GM03348 (cell line): ENCODE results near the gene PPP6R2.
"Not testable (repeated sequence)": the region's sequence is repeated elsewhere in the genome, so short reads cannot be mapped to it uniquely, and the experiment has no call there.

Experiments used
- DNase-seq: peaks from one replicate; pipeline ENCODE4 v3.0.0; 2012; ENCODE audit warnings: low spot score

Gene PPP6R2

DNA sequence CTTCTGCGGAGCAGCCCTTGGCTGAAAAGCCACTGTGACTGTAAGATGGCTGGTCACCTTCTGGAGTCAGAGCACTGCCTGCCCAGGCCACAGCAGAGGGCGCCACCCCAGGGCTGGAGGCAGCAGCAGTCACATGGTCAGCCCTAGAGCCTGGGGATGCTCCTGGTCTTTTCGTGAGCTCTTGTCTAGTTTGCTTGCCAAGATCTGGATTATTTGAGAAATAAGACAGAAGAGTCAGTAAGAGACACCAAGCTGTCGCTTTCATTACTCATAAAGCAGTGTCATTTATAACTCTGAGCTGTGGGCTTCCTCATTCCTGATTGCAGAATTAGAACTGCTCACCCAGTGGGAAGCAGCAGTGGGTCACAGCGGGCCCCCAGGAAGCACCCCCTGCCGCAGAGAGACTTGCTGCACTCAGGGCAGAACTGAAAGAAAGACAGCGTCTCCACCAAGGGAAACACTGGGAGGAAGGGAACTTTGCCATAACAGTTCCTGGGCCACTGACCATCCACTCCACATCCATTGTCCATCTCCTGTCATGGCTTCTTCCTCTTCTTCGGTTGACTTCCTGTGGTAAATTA, 56.7 kb downstream of the PPP6R2 start:
- peak; percentile 59 for DNase-seq

DNA sequence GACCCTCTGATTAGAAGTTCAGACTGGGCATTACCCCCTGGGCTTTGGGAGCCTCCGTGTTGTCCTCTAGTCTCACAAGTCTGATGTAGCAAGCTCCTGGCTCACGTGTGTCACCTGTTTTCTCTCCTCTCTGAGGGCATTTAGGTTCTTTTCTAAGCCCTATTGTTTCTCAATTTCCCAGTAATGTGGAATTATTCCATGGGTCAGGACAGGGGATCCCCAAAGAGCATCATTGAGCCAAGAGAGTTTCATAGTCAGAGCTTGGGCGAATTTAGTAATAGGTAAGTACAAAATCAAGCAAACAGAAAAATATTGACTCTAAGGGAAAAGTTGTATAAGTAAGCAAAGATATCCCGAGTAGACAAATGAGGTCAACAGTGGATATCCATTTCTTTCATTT, 57.3 kb downstream of the PPP6R2 start:
- no peak for DNase-seq

GRCh38 chr22:50400931-50401330, 57.8 kb downstream of the PPP6R2 start:
- no peak for DNase-seq

- DNase-seq, result no peak
Observed at GRCh38 chr22:50401907-50402306, 58.8 kb downstream of the PPP6R2 start.

DNA sequence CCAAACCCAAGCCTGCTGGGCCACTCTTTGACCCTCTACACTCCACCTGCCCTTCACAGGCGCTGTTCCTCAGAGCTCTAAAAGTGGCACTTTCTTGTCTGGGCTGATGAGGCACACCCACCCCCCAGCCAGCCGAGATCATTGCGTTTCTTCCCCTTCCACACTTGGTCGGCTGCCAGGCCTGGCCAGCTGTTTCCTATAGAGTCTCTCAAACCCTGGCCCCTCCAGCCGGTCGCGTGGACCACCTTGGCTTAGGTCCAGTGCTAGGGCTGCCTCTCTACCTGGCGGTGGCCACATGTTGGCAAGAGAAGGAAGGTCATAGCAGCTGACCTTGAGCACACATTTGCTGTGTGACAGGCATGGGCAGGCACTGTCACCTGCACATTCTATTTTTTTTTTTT, 60.6 kb downstream of the PPP6R2 start:
- no peak for DNase-seq

GRCh38 chr22:50406416-50407170, 63.5 kb downstream of the PPP6R2 start:
- no peak for DNase-seq

DNA sequence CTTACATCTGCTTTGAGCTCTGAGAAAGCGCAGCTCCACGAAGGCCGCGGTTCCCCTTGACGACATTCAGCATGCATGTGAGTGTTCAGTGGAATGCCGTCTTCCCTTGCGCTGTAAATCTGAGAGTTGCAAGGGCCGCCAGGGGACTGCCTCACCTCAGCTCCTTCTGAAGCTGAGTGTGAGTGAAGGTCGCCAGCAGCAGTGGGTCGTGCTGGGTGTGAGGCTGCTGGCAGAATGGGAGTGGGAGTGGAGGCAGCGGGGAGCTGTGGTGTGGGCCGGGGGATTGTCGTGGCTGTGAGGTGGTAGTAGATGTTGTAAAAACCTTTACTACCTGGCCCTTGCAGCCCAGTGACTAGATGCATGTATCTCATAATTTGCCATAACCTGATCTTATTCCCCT, 65.2 kb downstream of the PPP6R2 start:
- DNase-seq, result no peak

GRCh38 chr22:50408954-50409353, 65.8 kb downstream of the PPP6R2 start:
- DNase-seq, result not testable (repeated sequence)

DNA sequence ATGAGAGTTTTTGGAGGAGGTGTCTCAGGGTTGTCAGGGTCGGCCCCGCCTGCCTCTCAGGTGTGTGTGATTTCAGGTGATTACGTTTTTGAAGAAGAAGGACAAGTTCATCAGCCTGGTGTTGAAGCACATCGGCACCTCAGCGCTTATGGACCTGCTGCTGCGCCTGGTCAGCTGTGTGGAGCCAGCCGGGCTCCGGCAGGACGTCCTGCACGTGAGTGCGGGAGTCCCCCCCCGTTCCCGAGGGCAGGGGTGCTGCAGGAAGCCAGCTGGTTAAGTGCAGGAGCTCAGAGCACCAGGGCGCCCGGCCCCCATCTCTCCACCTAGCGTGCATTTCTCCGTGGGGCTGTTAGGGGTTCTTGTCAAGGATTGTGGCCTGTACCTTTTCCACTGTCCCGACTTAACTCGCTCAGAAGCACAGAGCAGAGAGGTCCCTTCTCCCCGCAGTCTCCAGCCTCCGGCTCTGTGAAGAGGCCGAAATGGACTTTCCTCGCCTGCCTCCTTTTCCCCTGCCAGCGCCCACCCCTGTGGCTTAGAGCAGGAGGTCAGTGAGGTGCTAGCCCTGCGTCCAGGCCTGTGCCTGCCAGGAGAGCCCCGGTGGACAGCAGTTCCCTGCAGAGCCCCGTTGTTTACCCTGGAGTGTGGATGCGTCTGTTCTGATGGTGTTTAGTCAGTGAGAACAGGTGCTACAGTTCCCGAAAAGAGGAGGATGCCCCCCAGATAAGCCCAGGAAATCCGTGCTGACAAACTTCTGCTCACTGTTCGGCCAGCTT, 71.5 kb downstream of the PPP6R2 start:
- no peak for DNase-seq

GRCh38 chr22:50415426-50415825, 72.3 kb downstream of the PPP6R2 start:
- DNase-seq, result no peak

GRCh38 chr22:50416996-50417395, 73.9 kb downstream of the PPP6R2 start:
- no peak for DNase-seq

GRCh38 chr22:50417411-50418210, 74.5 kb downstream of the PPP6R2 start:
- no peak for DNase-seq

DNA sequence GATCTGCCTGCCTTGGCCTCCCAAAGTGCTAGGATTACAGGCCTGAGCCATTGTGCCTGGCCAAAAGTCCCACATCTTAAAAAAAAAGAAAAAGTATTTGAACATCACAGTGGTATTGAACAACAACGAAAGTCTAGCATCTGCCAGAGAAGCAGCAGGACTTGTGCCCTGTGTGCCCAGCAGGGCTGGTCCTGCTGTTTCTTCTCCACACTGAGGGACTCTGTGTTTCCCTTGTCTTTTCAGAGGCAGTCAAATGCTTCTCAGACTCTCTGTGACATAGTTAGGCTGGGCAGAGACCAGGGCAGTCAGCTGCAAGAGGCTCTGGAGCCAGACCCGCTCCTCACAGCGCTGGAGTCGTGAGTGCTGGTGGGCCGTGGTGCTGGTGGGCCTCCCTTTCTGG, 75.5 kb downstream of the PPP6R2 start:
- DNase-seq, result no peak

- DNase-seq, result no peak
Observed at GRCh38 chr22:50419116-50419515, 76.0 kb downstream of the PPP6R2 start.

- no peak for DNase-seq
Observed at GRCh38 chr22:50420015-50420414, 76.9 kb downstream of the PPP6R2 start.

GRCh38 chr22:50420581-50420980, 77.5 kb downstream of the PPP6R2 start:
- DNase-seq, result no peak

- no peak for DNase-seq
Observed at GRCh38 chr22:50422046-50422445, 78.9 kb downstream of the PPP6R2 start.

DNA sequence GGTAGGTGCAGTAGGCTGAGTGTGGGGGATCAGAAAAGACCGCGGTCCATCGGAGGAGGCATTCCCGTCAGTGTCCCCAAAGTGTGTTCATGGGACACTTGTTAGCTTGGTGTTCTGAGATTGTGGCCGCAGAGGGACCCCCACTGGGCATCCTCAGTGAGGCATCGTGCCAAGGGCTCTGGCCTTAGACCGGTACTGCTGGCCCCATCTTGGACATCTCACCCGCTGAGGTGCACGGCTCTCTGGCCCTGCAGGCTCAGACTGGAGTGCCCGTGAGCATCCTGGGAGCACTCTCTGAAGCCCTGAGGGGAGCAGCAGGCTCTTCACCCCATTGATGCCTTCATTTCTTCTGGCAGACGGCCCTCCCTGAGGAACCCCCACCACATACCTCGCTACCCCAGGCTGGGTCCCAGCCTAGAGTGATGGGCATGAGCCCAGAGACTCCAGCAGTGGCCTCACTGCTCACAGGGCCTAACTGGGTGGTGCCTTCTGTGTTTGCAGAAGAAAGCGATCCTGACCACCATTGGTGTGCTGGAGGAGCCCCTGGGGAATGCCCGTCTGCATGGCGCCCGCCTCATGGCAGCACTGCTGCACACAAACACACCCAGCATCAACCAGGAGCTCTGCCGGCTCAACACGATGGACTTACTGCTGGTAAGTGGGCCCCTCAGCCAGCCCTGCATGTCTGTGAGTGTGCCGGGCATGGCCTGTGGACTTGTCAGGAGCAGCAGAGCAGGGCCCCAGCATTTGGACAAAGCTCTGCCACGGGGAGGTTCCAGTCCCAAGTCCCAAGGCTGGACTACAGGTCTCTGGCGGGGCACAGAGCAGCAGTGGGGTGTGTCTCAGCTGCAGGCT, 80.1 kb downstream of the PPP6R2 start:
- DNase-seq, result no peak

DNA sequence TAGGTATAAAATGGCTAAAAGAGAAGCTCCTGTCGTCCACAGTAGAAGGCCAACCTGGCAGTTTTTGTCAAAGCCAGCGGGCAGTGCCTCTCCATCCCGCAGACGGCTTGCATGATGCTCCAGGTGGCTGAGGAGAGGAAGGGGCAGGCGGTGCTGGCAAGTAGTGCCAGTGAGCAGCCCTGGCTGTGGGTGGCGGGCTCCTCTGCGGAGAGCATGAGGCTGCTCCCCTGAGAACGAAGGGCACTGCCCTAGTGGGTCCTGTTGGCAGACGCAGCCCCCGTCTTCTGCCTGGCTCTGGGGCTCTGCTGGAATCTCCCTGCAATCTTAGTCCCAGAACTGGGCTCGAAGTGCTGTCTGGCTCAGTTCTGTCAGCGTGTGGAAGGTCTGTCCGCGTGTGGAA, 80.8 kb downstream of the PPP6R2 start:
- DNase-seq, result no peak

DNA sequence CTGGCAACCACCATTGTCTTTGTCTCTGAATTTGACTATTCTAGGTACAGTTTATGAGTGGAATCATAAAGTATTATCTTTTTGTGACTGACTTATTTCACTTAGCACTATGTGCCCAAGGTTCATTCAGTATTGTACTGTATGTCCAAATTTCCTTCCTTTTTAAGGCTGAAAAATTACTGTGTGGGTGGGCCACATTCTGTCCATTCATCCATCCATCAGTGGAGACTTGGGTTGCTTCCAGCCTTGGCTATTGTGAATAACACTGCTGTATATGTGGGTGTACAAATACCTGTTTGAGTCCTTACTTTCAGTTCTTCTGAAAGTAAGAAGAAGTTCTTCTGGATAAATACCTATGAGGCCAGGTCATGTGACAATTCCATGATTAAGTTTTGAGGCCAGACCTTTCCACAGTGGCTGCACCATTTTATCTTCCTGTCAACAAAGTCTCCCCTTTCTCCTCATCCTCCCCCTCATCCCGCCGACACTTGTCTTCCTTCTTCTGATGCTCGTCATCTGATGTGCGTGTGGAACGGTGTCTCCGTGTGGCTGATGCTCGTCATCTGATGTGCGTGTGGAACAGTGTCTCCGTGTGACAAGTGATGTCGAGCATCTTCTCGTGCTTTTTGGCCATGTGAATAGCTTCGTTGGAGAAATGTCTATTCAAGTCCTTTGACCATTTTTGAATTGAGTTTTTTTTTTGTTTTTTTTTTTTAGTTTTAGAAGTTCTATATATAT, 82.2 kb downstream of the PPP6R2 start:
- no peak for DNase-seq
